Measurements from ENCODE around the gene CIB2. TPM values are rescaled to one million over a fixed set of nuclear protein-coding genes. Genes with fewer than 3 reads are reported as not detected.

Gene CIB2
- total and polyA plus RNA-seq, 7 donors: 3.5 to 41.4 (median 10.5) TPM

DNA sequence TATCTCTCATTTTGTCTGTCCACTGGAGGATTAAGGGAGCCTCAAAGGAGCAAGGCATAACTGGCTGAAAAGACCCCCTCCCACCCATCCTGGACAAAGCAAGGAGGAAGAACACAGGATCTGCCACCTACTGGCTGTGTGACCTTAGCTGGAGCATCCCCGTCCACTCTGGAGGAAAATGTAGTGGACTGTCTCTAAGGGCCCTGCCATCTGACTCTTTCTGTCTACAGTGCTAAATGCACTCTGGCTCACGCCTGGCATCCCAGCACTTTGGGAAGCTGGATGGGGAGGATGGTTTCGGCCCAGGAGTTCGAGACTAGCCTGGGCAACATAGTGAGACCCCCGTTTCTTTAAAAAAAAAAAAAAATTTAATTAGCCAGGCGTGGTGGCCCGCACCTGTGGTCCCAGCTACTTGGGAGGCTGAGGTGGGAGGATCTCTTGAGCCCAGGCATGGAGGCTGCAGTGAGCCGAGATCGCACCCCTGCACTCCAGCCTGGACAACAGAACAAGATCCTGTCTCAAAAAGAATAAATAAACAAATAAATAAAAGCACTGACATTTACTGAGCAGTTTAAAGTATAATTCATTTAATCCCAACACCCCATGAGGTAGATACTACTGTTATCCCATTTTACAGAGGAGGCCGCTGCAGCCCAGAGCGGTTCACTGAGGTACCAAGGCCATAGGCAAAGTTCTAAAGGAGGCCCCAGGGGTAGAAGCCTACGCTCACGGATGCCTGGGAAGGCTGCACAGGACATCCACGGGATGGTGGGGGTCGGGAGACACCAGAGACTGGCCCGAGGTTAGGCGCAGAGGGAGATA, 54.8 kb downstream of the CIB2 start:
- Histone ChIP-seq H3K27me3 (no peaks in the 10 kb centered on the region), H3K9me3 (no peaks in the 10 kb centered on the region), H3K27ac (peak overlapping the region; percentile 90 to 96 (median 92)), H3K4me1 (peaks cover 0 to 57% (median 48%) of the 10 kb centered on the region in 4 donors), H3K4me3 (peak overlapping the region; percentile 69 to 97 (median 95)), H3K36me3 (no peaks in the 10 kb centered on the region)
- peak; percentile 67 for DNase-seq
- TF ChIP-seq CTCF (IDR thresholded peaks at IDR 0.05): no peak
- no peak for TF ChIP-seq POLR2A (IDR thresholded peaks at IDR 0.05)
- TF ChIP-seq EP300 (IDR thresholded peaks at IDR 0.05): no peak
- no peak for TF ChIP-seq POLR2AphosphoS5 (IDR thresholded peaks at IDR 0.05)
- WGBS, 2 donors: 20 to 38% methylated on average over 17 of the region's 17 CpGs
- intact Hi-C loops (cut with DNase I): loop anchor here (2.0 to 5.0 kb wide), 2 partner anchors 39 to 70 kb away; no protein-coding TSS in a partner anchor

DNA sequence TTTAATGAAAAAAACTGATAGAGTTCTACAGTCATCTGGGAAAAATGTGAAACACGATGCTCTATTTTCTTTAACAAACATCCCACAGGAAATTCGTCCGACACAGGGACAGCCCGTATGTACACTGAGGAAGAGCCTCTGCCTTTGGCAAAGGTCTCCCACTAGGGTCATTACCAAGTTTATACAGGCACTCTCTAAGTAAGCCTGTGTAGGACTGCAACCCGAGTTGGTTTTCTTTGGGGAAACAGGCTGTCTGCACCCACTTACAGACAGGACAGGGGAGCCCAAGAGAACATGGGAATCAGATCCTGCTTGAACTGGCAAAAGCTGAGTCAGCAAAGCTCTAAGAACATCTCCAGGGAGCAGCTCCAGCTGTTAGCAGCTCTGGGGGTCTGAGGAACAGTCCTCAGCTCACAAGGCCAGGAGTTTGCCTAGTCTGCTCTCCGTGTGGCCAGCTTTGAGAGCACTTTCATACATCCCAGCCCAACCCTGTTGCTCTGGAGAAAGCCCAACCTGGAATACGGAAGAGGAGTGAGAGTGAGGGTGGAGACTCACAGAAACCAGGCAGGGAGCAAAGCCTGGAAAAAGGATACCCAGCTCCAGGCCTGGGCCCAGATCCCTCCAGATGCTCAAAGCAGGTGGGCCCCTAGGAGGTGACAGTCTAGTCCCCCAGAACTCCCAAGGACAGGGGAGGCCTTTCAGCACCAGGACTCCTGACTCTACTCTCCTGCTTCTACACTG, 55.6 kb downstream of the CIB2 start:
- DNase-seq: peak; percentile 86
- Histone ChIP-seq H3K27ac (peak overlapping the region; percentile 90 to 96 (median 92)), H3K27me3 (no peaks in the 10 kb centered on the region), H3K9me3 (no peaks in the 10 kb centered on the region), H3K4me1 (peaks cover 0 to 65% (median 51%) of the 10 kb centered on the region in 4 donors), H3K36me3 (no peaks in the 10 kb centered on the region), H3K4me3 (peak overlapping the region; percentile 69 to 97 (median 95))
- WGBS, 2 donors: 14 to 35% methylated on average over 7 of the region's 7 CpGs
- TF ChIP-seq POLR2AphosphoS5 (IDR thresholded peaks at IDR 0.05) (peak in 3 of 4 donors; percentile 26 to 55 (median 54)), POLR2A (IDR thresholded peaks at IDR 0.05) (no peak)
- intact Hi-C loops (cut with DNase I): loop anchor here (2.0 to 5.0 kb wide), 2 partner anchors 38 to 69 kb away; no protein-coding TSS in a partner anchor

GRCh38 chr15:78073046-78073787, 58.0 kb downstream of the CIB2 start:
- no peaks in the 10 kb centered on the region for H3K9me3 ChIP-seq
- peak overlapping the region in 1 of 4 donors; percentile 4 for H3K4me3 ChIP-seq
- TF ChIP-seq POLR2A (IDR thresholded peaks at IDR 0.05): no peak
- TF ChIP-seq CTCF (IDR thresholded peaks at IDR 0.05): no peak
- TF ChIP-seq EP300 (IDR thresholded peaks at IDR 0.05): no peak
- TF ChIP-seq POLR2AphosphoS5 (IDR thresholded peaks at IDR 0.05): no peak
- no peak for DNase-seq
- no peaks in the 10 kb centered on the region for H3K36me3 ChIP-seq
- WGBS, 2 donors: 76 to 86% methylated on average over 5 of the region's 5 CpGs
- peak overlapping the region; percentile 58 to 90 (median 70) for H3K27ac ChIP-seq
- H3K4me1 ChIP-seq: peaks cover 0 to 88% (median 74%) of the 10 kb centered on the region in 4 donors
- H3K27me3 ChIP-seq: no peaks in the 10 kb centered on the region
- intact Hi-C loops (cut with DNase I): no loop called here

DNA sequence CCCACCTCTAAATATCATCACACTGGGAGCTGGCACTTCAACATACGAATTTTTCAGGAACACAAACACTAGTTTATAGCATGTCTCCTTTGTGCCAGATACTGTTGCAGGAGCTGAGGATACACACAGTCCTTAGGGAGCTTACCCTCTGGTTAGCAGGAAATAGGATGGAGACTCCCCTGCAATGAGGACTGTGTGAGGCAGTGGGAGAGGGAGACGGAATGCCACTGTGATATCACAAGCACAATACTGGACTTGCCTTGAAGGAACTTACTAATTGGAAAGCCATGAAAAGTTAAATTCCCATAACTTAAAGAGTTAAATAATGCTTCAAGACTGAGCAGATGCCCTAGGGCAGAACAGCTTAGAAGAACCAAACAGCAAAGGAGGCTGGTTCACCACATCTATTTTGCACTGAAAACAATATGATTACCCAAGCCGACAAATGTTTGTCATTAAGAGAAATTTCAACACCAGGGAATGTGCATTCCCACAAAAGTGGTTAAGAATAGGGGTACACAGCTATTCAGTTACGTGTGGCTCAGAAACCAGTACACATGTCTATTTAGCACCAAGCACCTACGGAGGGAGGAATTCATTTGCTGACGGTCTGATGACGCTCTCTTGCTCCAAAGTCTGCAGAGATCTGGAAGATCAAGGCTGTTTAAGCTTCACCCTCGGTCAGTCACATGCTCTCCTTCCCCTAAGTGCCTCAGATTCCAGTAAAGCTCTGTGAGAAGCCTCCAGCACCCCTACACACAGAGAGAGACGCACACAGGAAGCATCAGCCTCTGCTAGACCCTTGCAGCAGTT, 59.0 kb downstream of the CIB2 start:
- no peak for TF ChIP-seq POLR2A (IDR thresholded peaks at IDR 0.05)
- peak in 3 of 4 donors; percentile 17 to 80 (median 49) for TF ChIP-seq POLR2AphosphoS5 (IDR thresholded peaks at IDR 0.05)
- peak in 2 of 4 donors; percentile 29 to 70 for TF ChIP-seq EP300 (IDR thresholded peaks at IDR 0.05)
- TF ChIP-seq CTCF (IDR thresholded peaks at IDR 0.05): no peak
- Histone ChIP-seq H3K9me3 (no peaks in the 10 kb centered on the region), H3K36me3 (no peaks in the 10 kb centered on the region), H3K27me3 (no peaks in the 10 kb centered on the region), H3K27ac (peak overlapping the region; percentile 58 to 90 (median 70)), H3K4me1 (peaks cover 0 to 91% (median 78%) of the 10 kb centered on the region in 4 donors), H3K4me3 (peak overlapping the region in 1 of 4 donors; percentile 4)
- whole genome bisulfite sequencing, 2 donors: 9 to 32% methylated on average over 9 of the region's 9 CpGs
- DNase-seq: peak; percentile 81
- intact Hi-C loops (cut with DNase I): no loop called here

All from sigmoid colon (tissue), 7 donors.